WI38 (cell line): Measurements from ENCODE around the gene FGFBP2.

Experiments
- H3K4me3 ChIP-seq: 2 replicates; pipeline ENCODE4 v1.5.1; 2011; ENCODE audit warnings: low read depth, mild to moderate bottlenecking, control low read depth, low read length
- CTCF ChIP-seq: IDR thresholded peaks from 2 replicates; pipeline ENCODE4 v1.5.1; 2012; ENCODE audit warnings: low read depth, mild to moderate bottlenecking, control low read depth, low read length

FGFBP2 gene

GRCh38 chr4:15953625-15954024 is 9.3 kb downstream of the FGFBP2 start:
- no peak for TF ChIP-seq CTCF

GRCh38 chr4:15951781-15952180 is 11.2 kb downstream of the FGFBP2 start:
- TF ChIP-seq CTCF = no peak

More at GRCh38 chr4:15953625-15954024, 9.3 kb downstream of the FGFBP2 start:
- no peak overlapping the region for H3K4me3 ChIP-seq

GRCh38 chr4:15948826-15949225 is 14.1 kb downstream of the FGFBP2 start:
- no peak overlapping the region for H3K4me3 ChIP-seq
- TF ChIP-seq CTCF = no peak

More at GRCh38 chr4:15951781-15952180, 11.2 kb downstream of the FGFBP2 start:
- H3K4me3 ChIP-seq = no peak overlapping the region

DNA sequence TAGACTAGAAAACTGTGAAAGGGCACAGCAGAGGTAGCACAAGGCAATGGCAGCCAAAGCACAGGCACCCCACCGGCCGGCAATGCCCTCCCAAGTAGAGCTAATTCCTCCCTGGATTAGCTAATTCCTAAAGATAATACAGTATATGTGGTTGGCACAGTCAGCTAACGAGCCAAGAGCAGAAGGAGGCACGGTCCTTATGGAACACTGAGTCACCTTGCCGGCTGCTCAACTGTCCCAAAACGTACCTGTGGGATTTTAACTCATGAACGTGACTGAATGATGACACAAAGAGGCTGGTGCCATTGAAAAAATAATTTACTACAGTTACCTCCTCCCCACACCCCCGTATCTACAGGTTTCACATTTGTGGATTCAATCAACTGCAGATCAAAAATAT is 15.3 kb downstream of the FGFBP2 start:
- no peak overlapping the region for H3K4me3 ChIP-seq
- no peak for TF ChIP-seq CTCF

DNA sequence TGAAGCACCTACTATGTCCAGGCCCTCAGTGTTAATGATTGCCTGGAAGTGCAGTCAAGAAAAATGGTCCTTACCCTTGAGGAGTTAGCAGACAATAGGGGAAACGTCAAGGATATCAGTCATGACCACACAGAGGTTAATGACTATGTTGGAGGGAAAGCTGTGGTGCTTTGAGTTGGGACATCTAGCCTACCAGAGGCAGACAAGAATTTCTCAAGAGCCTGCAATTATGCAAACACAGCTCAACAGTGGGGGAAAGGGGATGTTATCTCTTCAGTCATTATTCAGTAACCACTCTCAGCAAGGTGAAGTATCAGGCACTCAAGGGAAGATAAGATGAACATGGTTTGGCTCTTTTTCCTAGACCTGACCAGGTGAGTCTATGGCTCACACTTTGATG is 17.5 kb downstream of the FGFBP2 start:
- no peak overlapping the region for H3K4me3 ChIP-seq
- no peak for TF ChIP-seq CTCF

DNA sequence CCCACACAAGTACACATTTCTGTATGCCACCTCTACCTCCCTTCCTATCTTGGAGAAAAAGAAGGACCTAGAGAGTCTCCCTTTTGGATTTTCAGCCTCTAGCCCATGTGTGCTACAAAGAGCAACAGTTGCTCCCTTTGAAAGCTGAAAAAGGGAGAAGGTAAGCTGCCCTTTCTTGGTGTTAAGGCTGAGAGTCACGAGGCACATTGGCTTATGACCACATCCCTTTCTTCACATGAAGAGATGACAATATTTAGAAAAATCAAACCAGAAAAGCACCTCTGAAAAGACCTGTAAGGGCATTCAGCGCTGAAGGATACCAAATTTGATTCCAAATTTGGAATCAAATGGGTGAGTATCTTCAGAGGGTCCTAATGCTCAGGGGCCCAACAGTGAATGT is 18.1 kb downstream of the FGFBP2 start:
- no peak for TF ChIP-seq CTCF

GRCh38 chr4:15942283-15942682 is 20.7 kb downstream of the FGFBP2 start:
- no peak for TF ChIP-seq CTCF
- no peak overlapping the region for H3K4me3 ChIP-seq

More for the DNA sequence above, 18.1 kb downstream of the FGFBP2 start:
- H3K4me3 ChIP-seq = no peak overlapping the region
